Ishikawa (cell line): ENCODE measurements around the gene ADGRL3.
A peak's percentile ranks its signal among the peaks of the same experiment; 100 is the strongest.

Experiments
- CEBPB ChIP-seq: IDR thresholded peaks from 2 replicates; pipeline ENCODE4 v1.6.1; 2012
- CREB1 ChIP-seq: IDR thresholded peaks from 2 replicates; pipeline ENCODE4 v1.6.1; 2012; ENCODE audit warnings: low read depth
- EGR1 ChIP-seq: IDR thresholded peaks from 2 replicates; pipeline ENCODE4 v1.6.1; 2012
- EP300 ChIP-seq: IDR thresholded peaks from 2 replicates; pipeline ENCODE4 v1.6.1; 2012; ENCODE audit warnings: borderline replicate concordance
- FOXM1 ChIP-seq: IDR thresholded peaks from 2 replicates; pipeline ENCODE4 v1.6.1; 2012; ENCODE audit warnings: low read depth, borderline replicate concordance
- NFIC ChIP-seq: IDR thresholded peaks from 2 replicates; pipeline ENCODE4 v1.6.1; 2012
- RAD21 ChIP-seq: IDR thresholded peaks from 2 replicates; pipeline ENCODE4 v1.6.1; 2012; ENCODE audit warnings: low read depth
- TAF1 ChIP-seq: IDR thresholded peaks from 2 replicates; pipeline ENCODE4 v1.6.1; 2012; ENCODE audit warnings: low read depth, mild to moderate bottlenecking
- TCF12 ChIP-seq: IDR thresholded peaks from 2 replicates; pipeline ENCODE4 v1.6.1; 2012; ENCODE audit warnings: low read depth
- TEAD4 ChIP-seq: IDR thresholded peaks from 2 replicates; pipeline ENCODE4 v1.6.1; 2012
- YY1 ChIP-seq: IDR thresholded peaks from 2 replicates; pipeline ENCODE4 v1.6.1; 2012; ENCODE audit warnings: low read depth
- ZBTB7A ChIP-seq: IDR thresholded peaks from 2 replicates; pipeline ENCODE4 v1.6.1; 2012; ENCODE audit warnings: low read depth
- TF ChIP-seq, protein P1 (sequence below): IDR thresholded peaks from 2 replicates; pipeline ENCODE4 v1.6.1; 2012
- TF ChIP-seq, protein P2 (sequence below): IDR thresholded peaks from 2 replicates; pipeline ENCODE4 v1.6.1; 2012
- TF ChIP-seq, protein P3 (sequence below): IDR thresholded peaks from 2 replicates; pipeline ENCODE4 v1.6.1; 2012; ENCODE audit warnings: low read depth, mild to moderate bottlenecking

ADGRL3 gene

DNA sequence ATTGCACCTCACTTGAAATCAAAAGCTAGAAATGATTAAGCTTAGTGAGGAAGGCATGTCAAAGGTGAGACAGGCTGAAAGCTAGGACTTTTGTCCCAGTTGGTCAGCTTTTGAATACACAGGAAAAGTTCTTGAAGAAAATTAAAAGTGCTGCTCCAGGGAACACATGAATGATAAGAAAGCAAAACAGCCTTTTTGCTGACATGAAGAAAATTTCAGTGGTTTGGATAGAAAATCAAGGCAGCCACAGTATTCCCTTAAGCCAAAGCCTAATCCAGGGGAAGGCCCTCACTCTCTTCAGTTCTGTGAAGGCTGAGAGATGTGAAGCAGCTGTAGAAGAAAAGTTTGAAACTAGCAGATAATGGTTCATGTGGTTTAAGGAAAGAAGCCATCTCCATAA, 150.8 kb downstream of the ADGRL3 start:
- no peak for TF ChIP-seq TCF12

DNA sequence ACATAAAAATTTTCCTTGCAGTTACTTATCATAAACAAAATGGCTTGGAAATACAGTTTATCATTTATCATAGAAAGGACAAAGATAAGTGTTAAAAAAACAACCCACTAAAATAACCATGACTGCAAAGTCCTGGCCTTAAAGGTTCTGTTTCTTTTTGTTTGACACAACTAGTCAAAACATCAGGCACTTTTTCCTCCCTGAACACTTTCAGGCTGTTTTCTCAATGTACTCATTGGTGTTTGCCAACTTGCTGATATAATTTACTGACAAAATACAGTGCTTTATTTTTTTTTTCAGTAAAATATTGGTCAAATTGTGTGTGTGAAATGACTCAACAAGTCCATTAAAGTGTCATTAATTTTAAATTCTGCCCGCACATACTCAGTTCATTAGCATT, 156.6 kb downstream of the ADGRL3 start:
- TF ChIP-seq CEBPB (no peak), EP300 (no peak), EGR1 (no peak), RAD21 (no peak), TCF12 (no peak), YY1 (no peak), NFIC (no peak), FOXM1 (no peak)
- TF ChIP-seq, protein P1, sequence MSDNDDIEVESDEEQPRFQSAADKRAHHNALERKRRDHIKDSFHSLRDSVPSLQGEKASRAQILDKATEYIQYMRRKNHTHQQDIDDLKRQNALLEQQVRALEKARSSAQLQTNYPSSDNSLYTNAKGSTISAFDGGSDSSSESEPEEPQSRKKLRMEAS, result no peak
- TF ChIP-seq, protein P2, sequence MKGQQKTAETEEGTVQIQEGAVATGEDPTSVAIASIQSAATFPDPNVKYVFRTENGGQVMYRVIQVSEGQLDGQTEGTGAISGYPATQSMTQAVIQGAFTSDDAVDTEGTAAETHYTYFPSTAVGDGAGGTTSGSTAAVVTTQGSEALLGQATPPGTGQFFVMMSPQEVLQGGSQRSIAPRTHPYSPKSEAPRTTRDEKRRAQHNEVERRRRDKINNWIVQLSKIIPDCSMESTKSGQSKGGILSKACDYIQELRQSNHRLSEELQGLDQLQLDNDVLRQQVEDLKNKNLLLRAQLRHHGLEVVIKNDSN, result no peak
- TF ChIP-seq, protein P3, sequence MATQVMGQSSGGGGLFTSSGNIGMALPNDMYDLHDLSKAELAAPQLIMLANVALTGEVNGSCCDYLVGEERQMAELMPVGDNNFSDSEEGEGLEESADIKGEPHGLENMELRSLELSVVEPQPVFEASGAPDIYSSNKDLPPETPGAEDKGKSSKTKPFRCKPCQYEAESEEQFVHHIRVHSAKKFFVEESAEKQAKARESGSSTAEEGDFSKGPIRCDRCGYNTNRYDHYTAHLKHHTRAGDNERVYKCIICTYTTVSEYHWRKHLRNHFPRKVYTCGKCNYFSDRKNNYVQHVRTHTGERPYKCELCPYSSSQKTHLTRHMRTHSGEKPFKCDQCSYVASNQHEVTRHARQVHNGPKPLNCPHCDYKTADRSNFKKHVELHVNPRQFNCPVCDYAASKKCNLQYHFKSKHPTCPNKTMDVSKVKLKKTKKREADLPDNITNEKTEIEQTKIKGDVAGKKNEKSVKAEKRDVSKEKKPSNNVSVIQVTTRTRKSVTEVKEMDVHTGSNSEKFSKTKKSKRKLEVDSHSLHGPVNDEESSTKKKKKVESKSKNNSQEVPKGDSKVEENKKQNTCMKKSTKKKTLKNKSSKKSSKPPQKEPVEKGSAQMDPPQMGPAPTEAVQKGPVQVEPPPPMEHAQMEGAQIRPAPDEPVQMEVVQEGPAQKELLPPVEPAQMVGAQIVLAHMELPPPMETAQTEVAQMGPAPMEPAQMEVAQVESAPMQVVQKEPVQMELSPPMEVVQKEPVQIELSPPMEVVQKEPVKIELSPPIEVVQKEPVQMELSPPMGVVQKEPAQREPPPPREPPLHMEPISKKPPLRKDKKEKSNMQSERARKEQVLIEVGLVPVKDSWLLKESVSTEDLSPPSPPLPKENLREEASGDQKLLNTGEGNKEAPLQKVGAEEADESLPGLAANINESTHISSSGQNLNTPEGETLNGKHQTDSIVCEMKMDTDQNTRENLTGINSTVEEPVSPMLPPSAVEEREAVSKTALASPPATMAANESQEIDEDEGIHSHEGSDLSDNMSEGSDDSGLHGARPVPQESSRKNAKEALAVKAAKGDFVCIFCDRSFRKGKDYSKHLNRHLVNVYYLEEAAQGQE, result no peak

DNA sequence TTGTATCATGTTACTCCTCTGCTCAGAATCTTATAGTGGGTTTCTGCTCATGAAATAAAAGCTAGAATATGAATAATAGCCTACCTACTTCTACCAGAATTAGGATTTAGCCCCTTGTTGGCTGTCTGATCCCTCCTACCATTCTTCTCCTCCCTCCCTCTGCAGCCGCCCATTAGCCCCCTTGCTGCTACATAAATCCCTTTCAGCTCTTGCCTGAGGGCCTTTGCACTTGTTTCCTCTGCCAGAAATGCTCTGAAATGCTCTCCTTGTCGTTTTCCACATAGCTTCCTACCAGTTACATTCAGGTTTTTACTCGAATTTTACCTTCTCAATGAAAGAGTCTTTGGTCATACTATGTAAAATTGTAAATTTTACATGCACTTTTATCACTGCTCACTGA, 159.2 kb downstream of the ADGRL3 start:
- TF ChIP-seq ZBTB7A (no peak), TAF1 (no peak)

DNA sequence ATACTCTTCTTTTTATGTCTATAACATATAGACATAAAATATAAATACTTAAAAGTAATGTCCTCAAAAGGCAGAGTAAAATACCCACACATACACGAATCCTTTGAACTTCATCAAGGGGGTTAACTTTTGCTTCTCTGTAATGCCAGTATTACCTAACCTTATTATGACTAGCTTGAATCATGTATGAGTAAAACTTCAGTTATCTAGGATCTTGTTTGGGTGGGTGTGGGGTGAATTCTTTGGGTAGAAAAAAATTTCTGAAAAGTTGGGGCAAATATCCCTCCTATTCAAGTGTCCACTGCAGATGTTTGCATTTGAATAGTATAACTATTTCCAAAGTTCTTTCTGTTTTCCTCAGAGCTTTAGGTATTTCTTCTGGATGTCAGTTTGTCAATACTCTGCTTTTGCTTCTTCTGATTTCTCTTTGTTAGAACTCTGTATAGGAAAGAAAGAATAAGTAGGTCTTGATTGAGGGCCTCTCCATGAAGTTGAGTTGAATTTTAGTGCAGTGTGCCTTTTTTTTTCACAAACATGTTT, 173.8 kb downstream of the ADGRL3 start:
- TF ChIP-seq TEAD4 (no peak), CEBPB (no peak), ZBTB7A (no peak), EGR1 (no peak), RAD21 (no peak), FOXM1 (no peak)
- TF ChIP-seq, protein P2, result no peak

DNA sequence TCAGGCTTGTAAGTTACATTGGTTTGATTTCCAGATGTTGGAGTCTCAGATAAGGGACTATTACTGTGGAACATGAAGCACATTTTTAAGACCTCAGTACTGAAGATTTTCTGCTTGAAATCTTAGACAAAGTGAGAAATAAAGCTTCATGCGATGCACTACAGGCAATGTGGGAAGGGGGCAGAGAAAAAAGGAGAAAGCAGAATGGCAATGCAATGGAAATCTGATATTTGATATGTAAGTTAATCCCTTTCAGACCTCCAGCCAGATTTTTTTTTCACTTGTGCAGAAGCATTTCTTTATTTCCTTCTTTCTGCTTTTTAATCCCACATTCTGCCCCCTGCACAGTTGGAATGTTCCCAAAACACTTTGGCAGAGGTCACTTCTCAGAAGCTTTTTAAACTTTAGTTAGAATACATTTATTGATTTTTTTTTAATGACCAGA, 174.3 kb downstream of the ADGRL3 start:
- TF ChIP-seq RAD21, result no peak
- TF ChIP-seq TCF12, result peak; percentile 63; the same call in 1 of the 2 replicates
- peak; percentile 87 for TF ChIP-seq NFIC
- peak; percentile 72 for TF ChIP-seq FOXM1
- TF ChIP-seq EP300, result peak; percentile 83
- TF ChIP-seq TEAD4, result peak; percentile 72; the same call in 1 of the 2 replicates
- TF ChIP-seq YY1, result no peak
- no peak for TF ChIP-seq CREB1

DNA sequence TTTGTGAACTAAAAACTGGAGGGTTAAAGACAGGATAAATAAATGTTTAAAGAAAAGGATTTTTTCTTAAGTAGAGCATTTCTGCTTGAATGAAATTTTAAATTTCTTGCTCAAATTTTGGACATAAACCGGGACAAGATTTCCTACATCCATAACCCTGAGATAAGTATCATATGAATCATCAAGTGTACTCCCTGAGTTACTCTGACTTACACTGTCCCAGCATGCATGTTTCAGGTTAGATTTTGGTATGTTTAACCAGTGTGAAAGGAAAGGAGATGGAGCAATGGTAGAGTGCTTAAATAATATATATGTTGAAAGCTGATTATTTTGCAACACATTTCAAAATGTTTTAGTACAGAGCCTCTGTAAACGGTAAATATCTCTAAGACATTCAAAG, 175.2 kb downstream of the ADGRL3 start:
- TF ChIP-seq FOXM1 (no peak), TEAD4 (no peak), CREB1 (no peak), ZBTB7A (no peak), YY1 (no peak), NFIC (no peak), RAD21 (no peak), EP300 (no peak), TCF12 (no peak), CEBPB (no peak), EGR1 (no peak), TAF1 (no peak)
- TF ChIP-seq, protein P3, result no peak
- TF ChIP-seq, protein P2, result no peak
- TF ChIP-seq, protein P1, result no peak
